HG02840 (cell line): ENCODE data around the gene DHX34.
"Not testable (repeated sequence)": the region's sequence is repeated elsewhere in the genome, so short reads cannot be mapped to it uniquely, and the experiment has no call there.

Experiments used
- ATAC-seq: cut with Tn5 transposase; IDR thresholded peaks from one replicate; pipeline ENCODE4 v1.9.1; 2021; ENCODE audit warnings: mild to moderate bottlenecking, moderate library complexity, moderate number of reproducible peaks; ENCODE audit not compliant: unreplicated experiment, low FRiP score

Gene DHX34, protein sequence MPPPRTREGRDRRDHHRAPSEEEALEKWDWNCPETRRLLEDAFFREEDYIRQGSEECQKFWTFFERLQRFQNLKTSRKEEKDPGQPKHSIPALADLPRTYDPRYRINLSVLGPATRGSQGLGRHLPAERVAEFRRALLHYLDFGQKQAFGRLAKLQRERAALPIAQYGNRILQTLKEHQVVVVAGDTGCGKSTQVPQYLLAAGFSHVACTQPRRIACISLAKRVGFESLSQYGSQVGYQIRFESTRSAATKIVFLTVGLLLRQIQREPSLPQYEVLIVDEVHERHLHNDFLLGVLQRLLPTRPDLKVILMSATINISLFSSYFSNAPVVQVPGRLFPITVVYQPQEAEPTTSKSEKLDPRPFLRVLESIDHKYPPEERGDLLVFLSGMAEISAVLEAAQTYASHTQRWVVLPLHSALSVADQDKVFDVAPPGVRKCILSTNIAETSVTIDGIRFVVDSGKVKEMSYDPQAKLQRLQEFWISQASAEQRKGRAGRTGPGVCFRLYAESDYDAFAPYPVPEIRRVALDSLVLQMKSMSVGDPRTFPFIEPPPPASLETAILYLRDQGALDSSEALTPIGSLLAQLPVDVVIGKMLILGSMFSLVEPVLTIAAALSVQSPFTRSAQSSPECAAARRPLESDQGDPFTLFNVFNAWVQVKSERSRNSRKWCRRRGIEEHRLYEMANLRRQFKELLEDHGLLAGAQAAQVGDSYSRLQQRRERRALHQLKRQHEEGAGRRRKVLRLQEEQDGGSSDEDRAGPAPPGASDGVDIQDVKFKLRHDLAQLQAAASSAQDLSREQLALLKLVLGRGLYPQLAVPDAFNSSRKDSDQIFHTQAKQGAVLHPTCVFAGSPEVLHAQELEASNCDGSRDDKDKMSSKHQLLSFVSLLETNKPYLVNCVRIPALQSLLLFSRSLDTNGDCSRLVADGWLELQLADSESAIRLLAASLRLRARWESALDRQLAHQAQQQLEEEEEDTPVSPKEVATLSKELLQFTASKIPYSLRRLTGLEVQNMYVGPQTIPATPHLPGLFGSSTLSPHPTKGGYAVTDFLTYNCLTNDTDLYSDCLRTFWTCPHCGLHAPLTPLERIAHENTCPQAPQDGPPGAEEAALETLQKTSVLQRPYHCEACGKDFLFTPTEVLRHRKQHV

DNA sequence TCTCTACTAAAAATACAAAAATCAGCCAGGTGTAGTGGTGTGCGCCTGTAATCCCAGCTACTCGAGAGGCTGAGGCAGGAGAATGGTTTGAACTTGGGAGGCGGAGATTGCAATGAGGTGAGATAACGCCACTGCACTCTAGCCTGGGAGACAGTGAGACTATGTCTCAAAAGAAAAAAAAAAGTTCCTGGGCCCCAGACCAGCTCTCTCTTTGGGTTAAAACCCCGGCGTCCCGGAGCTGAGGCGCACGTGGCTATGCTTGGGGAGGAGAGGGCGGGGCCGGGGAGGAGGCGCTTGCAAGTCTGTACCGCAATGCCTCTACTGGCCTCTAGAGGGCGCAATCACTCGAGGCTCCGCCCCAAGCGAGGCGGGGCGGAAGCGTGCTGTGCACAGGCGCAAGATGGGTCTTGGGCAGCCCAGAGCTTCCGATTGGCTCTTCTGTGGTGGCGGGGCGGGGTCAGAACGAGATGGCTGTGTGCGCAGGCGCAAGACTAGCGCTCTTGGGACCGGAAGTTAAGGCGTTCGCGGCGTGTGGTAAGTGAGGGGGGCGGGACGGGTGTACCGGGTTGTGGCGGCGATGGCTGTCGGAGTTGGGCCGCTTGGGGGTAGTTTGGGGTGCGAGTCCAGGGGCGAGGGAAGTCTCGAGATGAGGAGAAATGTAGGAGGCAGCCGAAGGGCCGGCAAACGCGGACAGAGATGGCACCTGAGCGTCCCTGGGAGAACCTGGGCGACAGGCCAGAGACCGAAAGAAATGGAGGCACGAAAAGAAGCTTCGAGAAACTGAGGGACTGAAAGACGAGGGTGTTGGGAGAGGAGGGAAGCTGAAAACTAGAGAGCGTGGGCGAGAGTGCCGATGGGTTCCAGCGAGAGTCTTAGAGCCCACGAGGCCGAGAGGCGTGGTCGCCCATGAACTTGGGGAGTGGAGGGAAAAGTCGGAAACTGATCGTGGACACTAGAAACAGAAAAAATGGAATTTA lies at the start of gene DHX34:
TSS of gene DHX34 (plus strand) at position 497 of the 977 bp plus-strand sequence. CDS start 3,716 bp downstream, outside the sequence.
- ATAC-seq = peak; percentile 97

DNA sequence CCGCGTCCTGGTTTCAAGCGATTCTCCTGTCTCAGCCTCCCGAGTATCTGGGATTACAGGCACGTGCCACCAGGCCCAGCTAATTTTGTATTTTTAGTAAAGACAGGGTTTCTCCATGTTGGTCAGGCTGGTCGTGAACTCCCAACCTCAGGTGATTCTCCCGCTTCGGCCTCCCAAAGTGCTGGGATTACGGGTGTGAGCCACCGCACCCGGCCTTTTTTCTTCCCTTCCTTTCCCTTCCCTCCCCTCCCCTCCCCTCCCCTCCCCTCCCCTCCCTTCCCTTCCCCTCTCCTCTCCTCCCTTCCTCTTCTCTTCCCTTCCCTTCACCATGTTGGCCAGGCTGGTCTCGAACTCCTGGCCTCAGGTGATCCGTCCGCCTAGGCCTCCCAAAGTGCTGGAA lies 48.2 kb upstream of the DHX34 start:
- ATAC-seq = not testable (repeated sequence)

DNA sequence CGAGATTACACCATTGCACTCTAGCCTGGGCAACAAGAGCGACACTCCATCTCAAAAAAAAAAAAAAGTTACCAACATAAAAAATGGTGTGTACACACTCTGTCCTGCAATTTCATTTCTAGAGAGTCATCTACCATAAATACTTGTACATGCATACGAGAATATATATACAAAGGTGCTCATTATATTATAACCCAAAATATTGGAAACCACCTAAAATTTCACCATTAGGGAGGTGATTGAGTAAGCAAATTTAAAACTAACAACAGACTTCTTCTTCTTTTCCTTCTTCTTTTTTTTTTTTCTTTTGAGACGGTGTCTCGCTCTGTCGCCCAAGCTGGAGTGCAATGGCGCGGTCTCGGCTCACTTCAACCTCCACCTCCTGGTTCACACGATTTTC lies 46.9 kb upstream of the DHX34 start:
- ATAC-seq = no peak

DNA sequence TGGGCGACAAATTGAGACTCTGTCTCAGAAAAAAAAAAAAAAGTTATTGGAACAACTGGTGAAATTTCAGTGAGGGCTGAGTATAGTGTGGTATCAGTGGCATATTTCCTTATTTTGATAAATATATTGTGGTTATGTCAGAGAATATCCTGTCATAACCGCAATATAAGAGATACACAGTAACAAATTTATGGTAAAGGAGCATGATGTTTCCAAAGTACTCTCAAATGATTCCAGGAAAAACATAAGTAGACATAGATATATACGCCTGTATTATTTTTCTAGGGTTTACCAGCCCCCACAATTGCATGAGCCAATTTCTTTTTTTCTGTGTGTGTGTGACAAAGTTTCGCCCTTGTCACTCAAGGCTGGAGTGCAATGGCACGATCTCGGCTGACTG lies 45.1 kb upstream of the DHX34 start:
- ATAC-seq = no peak

DNA sequence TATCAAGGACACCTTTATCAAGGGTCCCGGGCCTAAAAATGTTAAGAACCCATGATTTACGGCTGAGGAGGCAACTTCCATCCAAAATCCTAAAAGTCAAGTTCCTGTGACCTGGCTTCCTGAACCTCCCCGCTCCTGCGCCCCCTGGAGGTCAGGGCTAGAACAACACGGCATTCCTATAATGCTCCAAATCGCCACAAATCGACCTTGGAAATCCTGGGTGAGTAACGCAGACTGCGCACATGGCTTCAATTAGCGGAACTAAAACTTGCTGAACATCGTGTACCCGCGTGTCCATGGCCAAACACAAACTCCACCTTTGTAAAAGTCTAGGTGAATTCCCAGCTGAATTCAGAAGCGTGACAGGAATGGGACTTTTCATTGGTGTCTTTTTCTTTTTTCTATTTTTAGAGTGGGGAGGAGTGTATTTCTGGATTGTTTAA lies 43.8 kb upstream of the DHX34 start:
- no peak for ATAC-seq

DNA sequence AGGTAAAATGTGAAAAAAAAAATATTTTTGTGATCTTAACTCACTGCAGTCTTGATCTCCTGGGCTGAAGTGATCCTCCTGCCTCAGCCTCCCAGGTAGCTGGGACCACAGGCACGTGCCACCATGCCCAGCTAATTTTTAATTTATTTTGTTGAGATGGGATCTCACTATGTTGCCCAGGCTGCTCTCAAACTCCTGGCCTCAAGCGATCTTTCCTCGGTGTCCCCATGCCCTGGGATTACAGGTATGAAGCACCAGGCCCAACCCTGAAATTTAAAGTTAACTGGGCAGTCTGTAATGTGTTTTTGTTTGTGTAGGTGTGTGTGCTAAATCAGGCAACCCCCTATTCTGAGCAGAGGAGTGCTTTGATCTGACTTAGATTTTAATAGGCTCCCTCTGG lies 42.8 kb upstream of the DHX34 start:
- no peak for ATAC-seq

DNA sequence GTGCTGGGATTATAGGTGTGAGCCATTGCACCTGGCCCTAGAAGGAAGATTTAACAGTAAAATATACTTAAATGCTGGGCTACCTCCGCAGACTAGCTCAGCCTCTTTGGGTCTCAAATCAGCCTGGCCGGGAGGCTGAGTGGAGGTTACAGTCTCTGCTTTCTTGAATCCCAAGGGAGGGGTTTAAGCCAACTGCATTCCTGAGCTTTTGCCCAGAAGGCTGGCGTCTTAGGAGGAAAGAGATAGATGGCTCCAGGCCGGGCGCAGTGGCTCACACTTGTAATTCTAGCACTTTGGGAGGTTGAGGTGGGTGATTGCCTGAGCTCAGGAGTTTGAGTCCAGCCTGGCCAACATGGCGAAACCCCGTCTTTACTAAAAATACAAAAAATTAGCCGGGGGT lies 40.1 kb upstream of the DHX34 start:
- no peak for ATAC-seq

DNA sequence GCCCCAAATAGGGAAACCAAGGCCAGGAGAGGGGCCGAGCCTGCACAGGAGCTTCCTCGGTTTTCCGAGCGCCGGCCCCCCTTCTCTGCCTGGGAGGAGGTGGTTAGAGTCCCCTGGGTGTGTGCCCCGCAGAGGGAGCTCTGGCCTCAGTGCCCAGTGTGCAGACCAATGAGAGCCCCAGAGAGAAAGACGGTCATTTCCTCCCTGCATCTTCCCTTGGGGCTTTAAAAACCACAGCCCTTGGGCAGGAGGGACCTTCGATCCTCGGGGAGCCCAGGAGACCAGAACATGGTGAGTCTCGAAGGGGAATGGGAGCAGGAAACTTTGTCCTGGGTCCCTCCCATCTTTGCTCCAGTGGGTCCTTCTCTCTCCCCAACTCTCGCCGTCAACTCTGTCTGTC lies 39.5 kb upstream of the DHX34 start, which contains the start of gene C5AR1:
TSS of gene C5AR1 (plus strand) at position 254 of the 400 bp plus-strand sequence. CDS start at position 289, 35 bp downstream.
- no peak for ATAC-seq

DNA sequence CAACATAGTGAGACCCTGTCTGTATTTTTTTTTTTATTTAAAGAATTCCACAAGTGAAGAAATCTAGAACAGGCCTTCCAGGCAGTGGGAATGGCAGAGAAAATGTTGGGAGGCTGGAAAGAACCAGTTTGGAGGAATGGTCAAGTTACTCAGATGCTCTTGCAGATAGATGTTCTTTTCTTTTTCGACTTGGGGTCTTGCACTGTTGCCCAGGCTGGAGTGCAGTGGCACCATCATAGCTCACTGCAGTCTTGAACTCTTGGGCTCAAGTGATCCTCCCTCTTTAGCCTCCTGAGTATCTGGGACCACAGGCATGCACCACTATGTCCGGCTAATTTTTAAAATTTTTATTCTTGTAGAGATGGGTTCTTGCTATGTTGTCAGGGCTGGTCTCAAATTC lies 38.8 kb upstream of the DHX34 start:
- ATAC-seq = no peak

DNA sequence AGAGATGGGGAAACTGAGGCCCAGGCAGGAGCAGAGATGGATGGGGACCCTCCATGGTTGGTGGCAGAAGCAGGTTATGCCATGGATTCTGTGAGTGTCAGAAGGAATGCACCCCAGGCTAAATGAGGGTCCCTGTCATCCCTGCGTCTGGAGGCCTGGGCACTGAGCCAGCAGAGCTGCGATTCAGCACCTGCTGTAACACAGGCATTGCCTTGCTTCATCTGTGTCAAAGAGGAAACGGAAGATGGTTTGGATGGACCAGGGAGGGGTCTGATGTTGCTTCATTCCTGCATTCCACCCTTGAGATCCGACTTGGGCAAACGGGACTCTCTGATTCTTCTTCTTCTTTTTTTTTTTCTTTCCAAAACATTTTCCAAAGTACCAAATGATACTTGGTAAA lies 38.3 kb upstream of the DHX34 start:
- no peak for ATAC-seq

DNA sequence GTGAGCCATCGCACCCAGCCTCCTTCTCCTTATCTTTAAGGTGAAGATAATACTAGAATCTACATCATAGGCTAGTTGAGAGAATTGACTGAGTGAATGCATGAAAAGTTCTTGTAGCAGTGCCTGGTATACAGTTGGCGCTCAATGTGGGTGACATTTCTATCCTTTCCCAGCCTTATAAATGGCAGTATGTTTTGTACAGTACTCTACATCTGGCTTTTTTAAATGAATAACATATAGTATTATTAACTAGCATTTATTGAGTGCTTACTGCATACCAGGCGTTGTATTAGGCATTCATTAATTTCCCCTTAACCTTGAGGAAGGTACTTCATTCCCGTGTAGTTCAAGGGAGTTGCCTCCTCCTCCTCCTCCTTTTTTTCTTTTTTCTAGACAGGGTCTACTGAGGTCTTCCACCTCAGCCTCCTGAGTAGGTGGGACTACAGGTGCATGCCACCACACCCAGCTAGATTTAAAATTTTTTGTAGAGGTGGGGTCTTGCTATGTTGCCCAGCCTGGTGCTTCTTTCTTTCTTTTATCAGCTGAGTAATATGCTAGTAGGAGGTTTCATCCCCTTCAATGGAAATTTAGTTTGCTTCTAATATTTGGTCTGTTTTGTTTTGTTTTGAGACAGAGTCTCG lies 36.6 kb upstream of the DHX34 start:
- no peak for ATAC-seq

DNA sequence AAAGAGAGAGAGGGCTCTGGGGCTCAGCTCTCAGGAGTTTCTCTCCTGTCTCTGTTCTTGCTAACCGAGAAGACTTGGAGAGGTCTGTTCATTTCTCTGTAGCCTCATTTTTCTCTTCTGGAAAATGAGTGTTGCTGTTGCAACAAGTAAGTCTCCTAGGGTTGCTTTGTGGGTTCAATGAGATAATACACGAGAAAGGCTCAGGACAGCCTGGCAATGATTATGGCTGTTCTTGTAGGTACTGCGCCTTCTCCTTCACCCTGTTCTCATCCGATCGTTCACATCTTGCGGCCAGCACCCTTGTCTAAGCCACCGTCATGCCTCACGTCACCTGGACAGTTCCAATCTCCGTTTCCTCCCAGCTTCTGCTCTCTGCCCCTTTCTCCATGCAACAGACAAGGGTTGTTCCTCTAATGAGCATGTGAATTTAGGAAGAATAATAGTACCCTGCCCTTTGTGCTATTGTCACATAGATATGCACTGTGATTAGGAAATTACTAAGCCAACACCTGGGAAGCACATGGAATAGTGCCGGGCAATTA lies 35.3 kb upstream of the DHX34 start:
- ATAC-seq = no peak

DNA sequence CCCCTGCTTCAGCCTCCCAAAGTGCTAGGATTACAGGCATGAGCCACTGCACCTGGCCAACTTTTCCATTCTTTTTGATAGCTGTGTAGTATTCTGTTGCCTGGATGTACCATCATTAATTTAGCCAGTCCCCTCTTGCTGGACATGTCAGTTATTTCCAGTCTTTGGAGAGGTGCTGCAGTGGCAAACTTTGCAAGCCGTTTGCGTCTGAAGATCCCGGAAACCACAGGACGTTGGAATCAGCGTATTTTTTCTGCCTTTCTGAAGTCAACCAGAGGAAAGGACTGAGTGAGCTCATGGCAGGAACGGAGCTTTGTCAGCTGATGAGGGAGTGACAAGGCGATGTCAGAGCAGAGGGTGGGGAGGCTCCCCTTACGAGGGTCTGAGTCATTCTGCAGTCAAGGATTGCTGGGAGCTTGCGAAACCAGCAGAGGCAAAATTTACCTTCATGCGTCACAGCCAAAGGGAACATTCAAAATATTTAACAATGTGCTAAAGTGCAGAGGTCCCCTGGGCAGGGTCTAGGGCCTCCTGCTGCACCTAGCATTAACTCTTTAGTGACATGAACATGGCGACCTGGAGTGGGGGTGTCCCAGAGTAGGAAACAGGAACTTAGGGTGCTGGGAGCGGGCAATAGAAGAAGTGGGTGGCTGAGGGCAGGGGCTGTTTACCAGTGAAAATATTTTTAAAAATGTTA lies 33.8 kb upstream of the DHX34 start:
- no peak for ATAC-seq

DNA sequence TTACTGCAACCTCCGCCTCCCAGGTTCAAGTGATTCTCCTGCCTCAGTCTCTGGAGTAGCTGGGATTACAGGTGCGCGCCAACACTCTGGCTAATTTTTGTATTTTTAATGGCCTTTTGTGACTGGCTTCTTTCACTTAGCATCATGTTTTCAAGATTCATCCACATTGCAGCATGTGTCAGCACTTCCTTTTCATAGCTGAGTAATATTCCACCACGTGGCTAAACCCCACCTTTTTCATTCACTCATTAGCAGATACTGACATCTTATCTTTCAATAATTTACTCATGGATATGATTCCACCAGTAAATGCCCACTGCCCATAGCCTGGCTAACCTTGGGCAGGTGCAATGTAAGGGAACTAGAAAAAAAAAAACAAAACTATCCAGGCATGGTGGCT lies 32.6 kb upstream of the DHX34 start:
- ATAC-seq = no peak

DNA sequence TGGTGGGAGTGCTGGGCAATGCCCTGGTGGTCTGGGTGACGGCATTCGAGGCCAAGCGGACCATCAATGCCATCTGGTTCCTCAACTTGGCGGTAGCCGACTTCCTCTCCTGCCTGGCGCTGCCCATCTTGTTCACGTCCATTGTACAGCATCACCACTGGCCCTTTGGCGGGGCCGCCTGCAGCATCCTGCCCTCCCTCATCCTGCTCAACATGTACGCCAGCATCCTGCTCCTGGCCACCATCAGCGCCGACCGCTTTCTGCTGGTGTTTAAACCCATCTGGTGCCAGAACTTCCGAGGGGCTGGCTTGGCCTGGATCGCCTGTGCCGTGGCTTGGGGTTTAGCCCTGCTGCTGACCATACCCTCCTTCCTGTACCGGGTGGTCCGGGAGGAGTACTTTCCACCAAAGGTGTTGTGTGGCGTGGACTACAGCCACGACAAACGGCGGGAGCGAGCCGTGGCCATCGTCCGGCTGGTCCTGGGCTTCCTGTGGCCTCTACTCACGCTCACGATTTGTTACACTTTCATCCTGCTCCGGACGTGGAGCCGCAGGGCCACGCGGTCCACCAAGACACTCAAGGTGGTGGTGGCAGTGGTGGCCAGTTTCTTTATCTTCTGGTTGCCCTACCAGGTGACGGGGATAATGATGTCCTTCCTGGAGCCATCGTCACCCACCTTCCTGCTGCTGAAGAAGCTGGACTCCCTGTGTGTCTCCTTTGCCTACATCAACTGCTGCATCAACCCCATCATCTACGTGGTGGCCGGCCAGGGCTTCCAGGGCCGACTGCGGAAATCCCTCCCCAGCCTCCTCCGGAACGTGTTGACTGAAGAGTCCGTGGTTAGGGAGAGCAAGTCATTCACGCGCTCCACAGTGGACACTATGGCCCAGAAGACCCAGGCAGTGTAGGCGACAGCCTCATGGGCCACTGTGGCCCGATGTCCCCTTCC lies 28.9 kb upstream of the DHX34 start:
- no peak for ATAC-seq

DNA sequence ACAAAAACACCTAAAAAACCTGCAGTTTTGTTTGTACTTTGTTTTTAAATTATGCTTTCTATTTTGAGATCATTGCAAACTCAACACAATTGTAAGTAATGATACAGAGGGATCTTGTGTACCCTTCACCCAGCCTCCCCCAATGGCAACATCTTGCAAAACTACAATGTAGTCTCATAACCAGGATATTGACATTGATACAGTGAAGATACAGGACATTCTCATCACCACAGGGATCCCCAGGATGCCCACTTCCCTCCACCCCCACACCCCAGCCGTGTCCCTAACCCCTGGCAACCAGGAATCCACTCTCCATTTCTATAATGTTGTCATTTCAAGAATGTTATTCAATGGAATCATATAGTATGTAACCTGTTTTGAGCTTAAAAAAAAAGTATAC lies 27.5 kb upstream of the DHX34 start:
- ATAC-seq = no peak

DNA sequence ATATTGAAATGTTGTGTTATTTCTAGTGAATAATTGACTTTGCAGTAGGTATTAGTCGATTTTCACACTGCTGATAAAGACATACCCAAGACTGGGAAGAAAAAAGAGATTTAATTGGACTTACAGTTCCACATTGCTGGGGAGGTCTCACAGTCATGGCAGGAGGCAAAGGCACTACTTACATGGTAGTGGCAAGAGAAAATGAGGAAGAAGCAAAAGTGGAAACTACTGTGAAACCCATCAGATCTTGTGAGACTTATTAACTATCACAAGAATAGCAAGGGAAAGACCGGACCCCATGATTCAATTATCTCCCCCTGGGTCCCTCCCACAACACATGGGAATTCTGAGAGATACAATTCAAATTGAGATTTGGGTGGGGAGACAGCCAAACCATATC lies 27.1 kb upstream of the DHX34 start:
- no peak for ATAC-seq
